DMS 273 (cell line): Measurements from ENCODE around the gene VARS1.
"Not testable (repeated sequence)": the region's sequence is repeated elsewhere in the genome, so short reads cannot be mapped to it uniquely, and the experiment has no call there.

Experiments used
- DNase-seq: peaks from one replicate; lab custom pipeline; 2025; ENCODE audit not compliant: unreplicated experiment; lab: John Stamatoyannopoulos, UW

VARS1 gene

GRCh38 chr6:31822036-31822821 lies 26.7 kb upstream of the VARS1 start:
- DNase-seq = peak; percentile 72

GRCh38 chr6:31821301-31822035 lies 25.9 kb upstream of the VARS1 start:
- peak; percentile 75 for DNase-seq

- not testable (repeated sequence) for DNase-seq
These were observed 24.8 kb upstream of the VARS1 start for GRCh38 chr6:31820399-31820798.

- no peak for DNase-seq
These were observed 24.3 kb upstream of the VARS1 start for GRCh38 chr6:31819871-31820299.

- peak; percentile 33 for DNase-seq
These were observed 22.5 kb upstream of the VARS1 start for GRCh38 chr6:31817929-31818511.

GRCh38 chr6:31817133-31817928 lies 21.8 kb upstream of the VARS1 start:
- DNase-seq = not testable (repeated sequence)

GRCh38 chr6:31815025-31815838 lies 19.7 kb upstream of the VARS1 start, which contains the start of the genes HSPA1A and HSPA1L:
Gene HSPA1A (plus strand): TSS chr6:31815543. CDS start chr6:31815757, 214 bp downstream.
Gene HSPA1L (minus strand): TSS chr6:31815283. CDS start chr6:31811972, 3,311 bp downstream.
- DNase-seq = peak; percentile 94

GRCh38 chr6:31814677-31815024 lies 19.1 kb upstream of the VARS1 start:
- DNase-seq = peak; percentile 97

GRCh38 chr6:31813465-31813849 lies 17.9 kb upstream of the VARS1 start:
- DNase-seq = no peak

- no peak for DNase-seq
These were observed 16.1 kb upstream of the VARS1 start for GRCh38 chr6:31811645-31812044.

- DNase-seq = not testable (repeated sequence)
These were observed 13.0 kb upstream of the VARS1 start for GRCh38 chr6:31808599-31808998.

GRCh38 chr6:31806470-31807272 lies 11.1 kb upstream of the VARS1 start, which contains the start of gene LSM2:
Gene LSM2 (minus strand): TSS chr6:31806966. CDS start chr6:31806757, 209 bp downstream.
- peak; percentile 98 for DNase-seq

- no peak for DNase-seq
These were observed 10.5 kb upstream of the VARS1 start for GRCh38 chr6:31805939-31806469.

- DNase-seq = not testable (repeated sequence)
These were observed 5.7 kb upstream of the VARS1 start for GRCh38 chr6:31801031-31801927.

GRCh38 chr6:31799781-31800180 lies 4.2 kb upstream of the VARS1 start:
- DNase-seq = no peak

- no peak for DNase-seq
These were observed 2.0 kb upstream of the VARS1 start for GRCh38 chr6:31797588-31797987.

- no peak for DNase-seq
These were observed 1.4 kb upstream of the VARS1 start for GRCh38 chr6:31796993-31797385.
